ENCODE measurements around the gene PSEN2.

The PSEN2 gene

DNA sequence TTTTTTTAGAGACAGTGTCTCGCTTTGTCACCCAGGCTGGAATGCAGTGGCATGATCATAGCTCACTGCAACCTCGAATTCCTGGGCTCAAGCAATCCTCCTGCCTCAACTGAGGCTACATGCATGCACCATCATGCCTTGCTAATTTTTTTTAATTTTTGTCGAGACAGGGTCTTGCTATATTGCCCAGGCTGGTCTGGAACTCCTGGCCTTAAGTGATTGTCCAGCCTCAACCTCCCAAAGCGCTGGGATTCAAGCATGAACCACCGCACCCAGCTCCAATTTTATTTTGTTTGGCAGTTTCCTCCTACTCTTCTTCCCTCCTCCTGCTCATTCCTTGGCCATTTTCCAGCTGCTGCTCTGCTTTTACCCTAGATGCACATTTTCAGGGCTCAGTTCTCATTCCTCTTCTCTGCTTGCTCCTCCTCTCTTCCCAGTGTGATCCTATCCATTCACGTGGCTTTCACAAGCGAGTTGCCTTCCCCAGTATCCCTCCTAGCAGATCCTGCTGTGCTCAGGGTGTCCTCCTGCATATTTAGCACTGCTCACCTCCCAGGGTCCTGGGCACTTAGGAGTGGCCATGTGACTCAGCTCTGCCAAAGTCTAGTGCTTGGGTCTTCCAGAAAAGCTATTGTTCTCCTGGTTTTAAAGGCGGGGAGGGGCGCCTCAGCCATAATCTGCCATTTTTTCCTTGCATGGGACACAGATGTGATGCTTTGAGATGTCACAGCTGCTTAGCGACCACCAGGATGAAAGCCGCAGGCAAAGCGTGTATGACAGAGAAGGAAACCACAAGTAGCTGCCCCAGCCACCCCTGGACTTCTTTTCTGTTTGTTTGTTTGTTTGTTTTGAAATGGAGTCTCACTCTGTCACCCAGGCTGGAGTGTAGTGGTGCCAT lies 33.7 kb downstream of the PSEN2 start:
- no peak for TF ChIP-seq CEBPB (IDR thresholded peaks at IDR 0.05)
- no peak for TF ChIP-seq CREB1 (IDR thresholded peaks at IDR 0.05; ENCODE audit: low read depth)
- TF ChIP-seq, protein P1, sequence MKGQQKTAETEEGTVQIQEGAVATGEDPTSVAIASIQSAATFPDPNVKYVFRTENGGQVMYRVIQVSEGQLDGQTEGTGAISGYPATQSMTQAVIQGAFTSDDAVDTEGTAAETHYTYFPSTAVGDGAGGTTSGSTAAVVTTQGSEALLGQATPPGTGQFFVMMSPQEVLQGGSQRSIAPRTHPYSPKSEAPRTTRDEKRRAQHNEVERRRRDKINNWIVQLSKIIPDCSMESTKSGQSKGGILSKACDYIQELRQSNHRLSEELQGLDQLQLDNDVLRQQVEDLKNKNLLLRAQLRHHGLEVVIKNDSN (IDR thresholded peaks at IDR 0.05): 0 out of 2 replicates have a peak, but pooled peaks have one; percentile 14
- TF ChIP-seq YY1 (IDR thresholded peaks at IDR 0.05; ENCODE audit: low read depth): no peak

DNA sequence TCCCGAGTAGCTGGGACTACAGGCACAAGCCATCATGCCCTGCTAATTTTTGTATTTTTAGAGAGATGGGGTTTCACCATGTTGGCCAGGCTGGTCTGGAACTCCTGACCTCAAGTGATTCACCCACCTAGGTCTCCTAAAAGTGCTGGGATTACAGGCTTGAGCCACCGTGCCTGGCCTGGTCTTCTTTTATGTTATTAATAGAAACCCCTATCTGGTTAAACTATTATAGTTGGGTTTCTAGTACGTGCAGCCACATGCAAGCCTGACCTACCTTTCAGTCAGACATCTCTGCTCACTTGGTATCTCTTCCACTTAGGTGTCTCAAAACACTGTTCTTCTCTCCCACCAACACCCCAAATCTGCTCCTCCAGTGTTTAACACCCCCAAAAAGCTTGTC lies 34.4 kb downstream of the PSEN2 start:
- TF ChIP-seq TCF12 (IDR thresholded peaks at IDR 0.05; ENCODE audit: low read depth) (no peak), FOXM1 (IDR thresholded peaks at IDR 0.05; ENCODE audit: borderline replicate concordance, low read depth) (no peak), CREB1 (IDR thresholded peaks at IDR 0.05; ENCODE audit: low read depth) (no peak), CEBPB (IDR thresholded peaks at IDR 0.05) (no peak), NFIC (IDR thresholded peaks at IDR 0.05) (no peak), TAF1 (IDR thresholded peaks at IDR 0.05; ENCODE audit: low read depth) (no peak), ZBTB7A (IDR thresholded peaks at IDR 0.05; ENCODE audit: low read depth) (no peak)
- TF ChIP-seq, protein P2, sequence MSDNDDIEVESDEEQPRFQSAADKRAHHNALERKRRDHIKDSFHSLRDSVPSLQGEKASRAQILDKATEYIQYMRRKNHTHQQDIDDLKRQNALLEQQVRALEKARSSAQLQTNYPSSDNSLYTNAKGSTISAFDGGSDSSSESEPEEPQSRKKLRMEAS (IDR thresholded peaks at IDR 0.05): no peak
- TF ChIP-seq, protein P1 (IDR thresholded peaks at IDR 0.05): no peak

DNA sequence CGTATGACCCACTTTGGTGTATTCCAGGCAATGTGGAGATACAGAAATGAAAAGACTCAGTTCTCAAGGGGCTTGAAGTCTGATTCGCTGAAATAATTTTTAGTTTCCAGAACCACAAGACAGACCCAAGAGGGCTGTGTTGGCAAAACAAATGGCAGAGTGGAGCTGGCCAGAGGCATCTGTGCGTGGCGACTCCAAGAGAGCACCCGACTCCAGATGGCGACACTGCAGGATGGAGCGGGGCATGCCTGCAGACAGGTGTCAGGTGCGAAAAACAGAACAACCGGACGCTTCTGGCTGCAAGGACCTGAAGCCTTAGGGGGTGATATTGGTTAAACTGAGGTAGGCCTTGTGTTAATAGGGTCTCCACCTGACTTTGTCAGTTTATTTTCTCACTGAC lies 38.0 kb downstream of the PSEN2 start:
- no peak for TF ChIP-seq TAF1 (IDR thresholded peaks at IDR 0.05; ENCODE audit: low read depth)
- no peak for TF ChIP-seq TCF12 (IDR thresholded peaks at IDR 0.05; ENCODE audit: low read depth)
- no peak for TF ChIP-seq FOXM1 (IDR thresholded peaks at IDR 0.05; ENCODE audit: borderline replicate concordance, low read depth)
- no peak for TF ChIP-seq CEBPB (IDR thresholded peaks at IDR 0.05)
- TF ChIP-seq, protein P3, sequence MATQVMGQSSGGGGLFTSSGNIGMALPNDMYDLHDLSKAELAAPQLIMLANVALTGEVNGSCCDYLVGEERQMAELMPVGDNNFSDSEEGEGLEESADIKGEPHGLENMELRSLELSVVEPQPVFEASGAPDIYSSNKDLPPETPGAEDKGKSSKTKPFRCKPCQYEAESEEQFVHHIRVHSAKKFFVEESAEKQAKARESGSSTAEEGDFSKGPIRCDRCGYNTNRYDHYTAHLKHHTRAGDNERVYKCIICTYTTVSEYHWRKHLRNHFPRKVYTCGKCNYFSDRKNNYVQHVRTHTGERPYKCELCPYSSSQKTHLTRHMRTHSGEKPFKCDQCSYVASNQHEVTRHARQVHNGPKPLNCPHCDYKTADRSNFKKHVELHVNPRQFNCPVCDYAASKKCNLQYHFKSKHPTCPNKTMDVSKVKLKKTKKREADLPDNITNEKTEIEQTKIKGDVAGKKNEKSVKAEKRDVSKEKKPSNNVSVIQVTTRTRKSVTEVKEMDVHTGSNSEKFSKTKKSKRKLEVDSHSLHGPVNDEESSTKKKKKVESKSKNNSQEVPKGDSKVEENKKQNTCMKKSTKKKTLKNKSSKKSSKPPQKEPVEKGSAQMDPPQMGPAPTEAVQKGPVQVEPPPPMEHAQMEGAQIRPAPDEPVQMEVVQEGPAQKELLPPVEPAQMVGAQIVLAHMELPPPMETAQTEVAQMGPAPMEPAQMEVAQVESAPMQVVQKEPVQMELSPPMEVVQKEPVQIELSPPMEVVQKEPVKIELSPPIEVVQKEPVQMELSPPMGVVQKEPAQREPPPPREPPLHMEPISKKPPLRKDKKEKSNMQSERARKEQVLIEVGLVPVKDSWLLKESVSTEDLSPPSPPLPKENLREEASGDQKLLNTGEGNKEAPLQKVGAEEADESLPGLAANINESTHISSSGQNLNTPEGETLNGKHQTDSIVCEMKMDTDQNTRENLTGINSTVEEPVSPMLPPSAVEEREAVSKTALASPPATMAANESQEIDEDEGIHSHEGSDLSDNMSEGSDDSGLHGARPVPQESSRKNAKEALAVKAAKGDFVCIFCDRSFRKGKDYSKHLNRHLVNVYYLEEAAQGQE (IDR thresholded peaks at IDR 0.05; ENCODE audit: low read depth): no peak
- TF ChIP-seq, protein P2 (IDR thresholded peaks at IDR 0.05): no peak
- no peak for TF ChIP-seq TEAD4 (IDR thresholded peaks at IDR 0.05)
- TF ChIP-seq, protein P1 (IDR thresholded peaks at IDR 0.05): no peak
- no peak for TF ChIP-seq RAD21 (IDR thresholded peaks at IDR 0.05; ENCODE audit: low read depth)
- no peak for TF ChIP-seq ZBTB7A (IDR thresholded peaks at IDR 0.05; ENCODE audit: low read depth)
- TF ChIP-seq NFIC (IDR thresholded peaks at IDR 0.05): no peak
- TF ChIP-seq CREB1 (IDR thresholded peaks at IDR 0.05; ENCODE audit: low read depth): no peak
- TF ChIP-seq YY1 (IDR thresholded peaks at IDR 0.05; ENCODE audit: low read depth): no peak
- no peak for TF ChIP-seq EGR1 (IDR thresholded peaks at IDR 0.05)
- TF ChIP-seq EP300 (IDR thresholded peaks at IDR 0.05; ENCODE audit: borderline replicate concordance): no peak

DNA sequence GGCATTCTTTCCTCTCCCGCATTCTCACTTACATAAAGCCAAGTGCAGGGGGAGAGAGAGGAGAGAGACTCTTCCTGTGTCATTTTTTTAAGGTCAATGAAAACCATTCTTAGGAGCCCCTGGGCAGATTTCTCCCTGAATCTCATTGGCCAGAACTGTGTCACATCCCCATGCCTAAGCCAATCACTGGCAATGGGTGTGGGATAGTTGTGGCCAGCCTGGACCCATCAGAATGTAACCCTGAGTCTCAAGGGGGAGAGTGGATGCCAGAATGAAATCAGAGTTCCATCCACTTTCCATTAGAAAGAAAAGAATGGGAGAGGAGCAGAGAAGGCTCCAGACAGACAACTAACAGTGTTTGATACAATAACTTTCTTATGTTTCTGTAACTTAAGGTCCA lies 38.5 kb downstream of the PSEN2 start:
- no peak for TF ChIP-seq TCF12 (IDR thresholded peaks at IDR 0.05; ENCODE audit: low read depth)
- no peak for TF ChIP-seq ZBTB7A (IDR thresholded peaks at IDR 0.05; ENCODE audit: low read depth)
- TF ChIP-seq FOXM1 (IDR thresholded peaks at IDR 0.05; ENCODE audit: borderline replicate concordance, low read depth): no peak
- TF ChIP-seq, protein P3 (IDR thresholded peaks at IDR 0.05; ENCODE audit: low read depth): no peak

DNA sequence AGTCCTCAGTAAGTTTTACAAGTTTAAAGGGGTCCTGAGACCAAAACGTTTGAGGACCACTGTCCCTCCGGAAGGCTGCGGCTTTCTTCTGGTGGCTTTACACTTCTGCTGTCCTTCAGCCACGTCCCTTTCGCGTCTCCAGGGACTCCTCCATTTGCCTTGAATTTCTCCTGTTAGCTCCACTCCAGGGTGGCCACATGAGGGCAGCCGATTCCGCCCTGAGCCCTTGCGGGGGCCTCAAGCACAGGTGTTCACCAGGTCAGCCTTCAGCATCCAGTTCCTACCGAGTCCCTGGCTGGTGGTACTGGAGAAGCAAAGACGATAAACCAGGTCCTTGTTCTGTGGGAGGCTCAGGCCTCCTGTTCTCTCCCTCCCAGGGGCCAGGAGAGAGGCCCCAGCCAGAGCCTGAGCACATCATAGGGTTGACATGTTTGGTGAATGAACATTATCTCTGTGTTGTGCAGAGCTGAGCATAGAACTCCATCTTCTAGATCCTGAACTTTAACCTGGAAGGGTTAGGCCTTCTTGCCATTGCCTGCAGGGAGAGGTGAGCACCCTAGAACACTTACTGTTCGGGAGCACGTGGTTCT lies 42.3 kb downstream of the PSEN2 start:
- no peak for TF ChIP-seq TEAD4 (IDR thresholded peaks at IDR 0.05)
- TF ChIP-seq NFIC (IDR thresholded peaks at IDR 0.05): no peak
- peak; percentile 33 for TF ChIP-seq RAD21 (IDR thresholded peaks at IDR 0.05; ENCODE audit: low read depth)
- no peak for TF ChIP-seq TAF1 (IDR thresholded peaks at IDR 0.05; ENCODE audit: low read depth)
- TF ChIP-seq, protein P1 (IDR thresholded peaks at IDR 0.05): no peak
